SK-N-SH (cell line): ENCODE data around the gene GPLD1. TPM values are rescaled to one million over a fixed set of nuclear protein-coding genes. Genes with fewer than 3 reads are reported as not detected.
"Not testable (repeated sequence)": the region's sequence is repeated elsewhere in the genome, so short reads cannot be mapped to it uniquely, and the experiment has no call there.

Experiments
- CTCF ChIA-PET: fragments of 300-600, 350-600 bp; formaldehyde crosslinking; extraction: SDS; loops from one replicate; lab custom pipeline; 2021; lab: Yijun Ruan, JAX
- POLR2A ChIA-PET: fragments of 350-600 bp; sonication (Branson Sonifier 250); formaldehyde crosslinking; extraction: SDS; loops from one replicate; lab custom pipeline; 2020; ENCODE audit warnings: antibody characterized with exemption, inconsistent platforms; lab: Yijun Ruan, JAX
- DNase-seq: peaks from one replicate; pipeline ENCODE4 v3.0.0; 2012
- H2AFZ ChIP-seq: fragments of 200-600 bp; sonication (generic); 2 replicates; pipeline ENCODE4 v1.8.1; 2016; ENCODE audit warnings: antibody characterized with exemption, mild to moderate bottlenecking, low read depth
- H3F3A ChIP-seq: fragments of 200-600 bp; sonication (generic); replicated peaks from 2 replicates; pipeline ENCODE3; 2016; ENCODE audit warnings: antibody characterized with exemption, mild to moderate bottlenecking; ENCODE audit not compliant: insufficient read depth
- H3K27ac ChIP-seq, 2 experiments: fragments of 200-500 bp in 1 of 2; fragments of 200-600 bp in 1 of 2; sonication (Bioruptor generic) in 1 of 2; sonication (generic), shearing (Covaris generic) in 1 of 2; 2 replicates each; pipeline versions ENCODE4 v1.5.1 to v1.6.1; 2014 to 2016; ENCODE audit warnings: low read depth in 2 of 2, inconsistent platforms in 1 of 2, low read length in 1 of 2, mild to moderate bottlenecking in 1 of 2, mixed read lengths in 1 of 2
- H3K27me3 ChIP-seq: fragments of 200-600 bp; sonication (generic), shearing (Covaris generic); 2 replicates; pipeline ENCODE4 v1.6.1; 2016; ENCODE audit warnings: mixed run types; ENCODE audit not compliant: insufficient read depth
- H3K36me3 ChIP-seq, 2 experiments: fragments of 200-500 bp in 1 of 2; fragments of 200-600 bp in 1 of 2; sonication (Bioruptor generic) in 1 of 2; sonication (generic) in 1 of 2; replicated peaks in 1 of 2; 2 replicates each; pipeline versions ENCODE3 to v1.5.1; 2014 to 2016; ENCODE audit warnings: low read length in 1 of 2, mild to moderate bottlenecking in 1 of 2; ENCODE audit not compliant: insufficient read depth in 2 of 2, control insufficient read depth in 1 of 2
- H3K4me1 ChIP-seq, 2 experiments: fragments of 200-500 bp in 1 of 2; fragments of 200-600 bp in 1 of 2; sonication (Bioruptor generic) in 1 of 2; sonication (generic), shearing (Covaris generic) in 1 of 2; 2 replicates each; pipeline versions ENCODE4 v1.5.1 to v1.6.1; 2014 to 2016; ENCODE audit warnings: low read depth in 1 of 2, low read length in 1 of 2, mixed run types in 1 of 2; ENCODE audit not compliant: insufficient read depth in 2 of 2, control insufficient read depth in 1 of 2
- H3K4me2 ChIP-seq: fragments of 200-600 bp; sonication (generic), shearing (Covaris generic); 2 replicates; pipeline ENCODE4 v1.6.1; 2017; ENCODE audit warnings: mixed run types
- H3K4me3 ChIP-seq, 2 experiments: fragments of 200-500 bp in 1 of 2; fragments of 200-600 bp in 1 of 2; sonication (Bioruptor generic) in 1 of 2; sonication (generic), shearing (Covaris generic) in 1 of 2; 2 replicates each; pipeline versions ENCODE4 v1.5.1 to v1.8.1; 2014 to 2016; ENCODE audit warnings: low read depth in 2 of 2, inconsistent platforms in 1 of 2, low read length in 1 of 2, mild to moderate bottlenecking in 1 of 2, mixed read lengths in 1 of 2, moderate library complexity in 1 of 2
- H3K79me2 ChIP-seq: fragments of 200-600 bp; sonication (generic); 2 replicates; pipeline ENCODE4 v1.8.1; 2017; ENCODE audit warnings: mild to moderate bottlenecking; ENCODE audit not compliant: insufficient read depth
- H3K9ac ChIP-seq: fragments of 200-600 bp; sonication (generic); 2 replicates; pipeline ENCODE4 v1.6.1; 2017; ENCODE audit warnings: mixed run types
- H3K9me2 ChIP-seq: fragments of 200-600 bp; sonication (generic); 2 replicates; pipeline ENCODE4 v1.6.1; 2017; ENCODE audit warnings: mixed run types
- H3K9me3 ChIP-seq: fragments of 200-600 bp; sonication (generic); 2 replicates; pipeline ENCODE4 v1.6.1; 2017; ENCODE audit warnings: mixed run types, mild to moderate bottlenecking, moderate library complexity
- H4K20me1 ChIP-seq: fragments of 200-600 bp; sonication (generic); 2 replicates; pipeline ENCODE4 v1.6.1; 2017; ENCODE audit warnings: mild to moderate bottlenecking, mixed run types; ENCODE audit not compliant: insufficient read depth
- CHD2 ChIP-seq: fragments of 150-350 bp; IDR thresholded peaks from 2 replicates; pipeline ENCODE4 v1.6.1; 2018; ENCODE audit warnings: low read length; ENCODE audit not compliant: partially characterized antibody
- ELF1 ChIP-seq: IDR thresholded peaks from 2 replicates; pipeline ENCODE4 v1.4.0; 2012
- EP300 ChIP-seq, 2 experiments: IDR thresholded peaks; 2 replicates each; pipeline versions ENCODE4 v1.4.0 to v1.6.1; 2012; ENCODE audit warnings: borderline replicate concordance in 1 of 2, low read depth in 1 of 2, low read length in 1 of 2
- GABPA ChIP-seq: IDR thresholded peaks from 2 replicates; pipeline ENCODE4 v1.4.0; 2012; ENCODE audit warnings: low read depth, mild to moderate bottlenecking
- JUND ChIP-seq: IDR thresholded peaks from 2 replicates; pipeline ENCODE4 v1.4.0; 2012
- MXI1 ChIP-seq: IDR thresholded peaks from 2 replicates; pipeline ENCODE4 v1.6.1; 2012; ENCODE audit warnings: mild to moderate bottlenecking, low read depth, low read length, improper control_type of control experiment
- RAD21 ChIP-seq: IDR thresholded peaks from 2 replicates; pipeline ENCODE4 v1.6.1; 2012; ENCODE audit warnings: mild to moderate bottlenecking, low read length
- TAF1 ChIP-seq: IDR thresholded peaks from 2 replicates; pipeline ENCODE4 v1.6.1; 2012; ENCODE audit warnings: low read depth, mild to moderate bottlenecking, low read length, moderate library complexity, borderline replicate concordance
- TCF12 ChIP-seq: IDR thresholded peaks from 2 replicates; pipeline ENCODE4 v1.4.0; 2012
- TEAD4 ChIP-seq: IDR thresholded peaks from 2 replicates; pipeline ENCODE4 v1.4.0; 2012; ENCODE audit warnings: mild to moderate bottlenecking, borderline replicate concordance; ENCODE audit not compliant: insufficient read depth
- YY1 ChIP-seq: IDR thresholded peaks from 2 replicates; pipeline ENCODE4 v1.4.0; 2012; ENCODE audit warnings: low read depth, mild to moderate bottlenecking
- WGBS: methylation state at CpG from one replicate; pipeline ENCODE4 v1.1.6; 2017; ENCODE audit warnings: low lambda C conversion rate; 5-methylcytosine and 5-hydroxymethylcytosine counted together
- polyA plus RNA-seq, 3 experiments: library from polyadenylated mRNA; depleted of rRNA; stranded (reverse); fragments of >200 nt; gene quantifications; 2 replicates each; pipeline ENCODE4 v1.2.3, GENCODE V29; 2012
- TF ChIP-seq, protein P1 (sequence below): fragments of 150-350 bp; IDR thresholded peaks from 2 replicates; pipeline ENCODE4 v1.6.1; 2016; ENCODE audit warnings: mild to moderate bottlenecking, low read depth, low read length
- TF ChIP-seq, protein P2 (sequence below): fragments of 150-350 bp; IDR thresholded peaks from 2 replicates; pipeline ENCODE4 v1.6.1; 2017; ENCODE audit warnings: antibody characterized with exemption, low read length, low read depth, borderline replicate concordance
- TF ChIP-seq, protein P3 (sequence below): IDR thresholded peaks from 2 replicates; pipeline ENCODE4 v1.4.0; 2012; ENCODE audit warnings: low read depth, borderline replicate concordance

GPLD1 gene
- polyA plus RNA-seq, 1 of the 3 experiments (the other 2 are of a cell fraction), result 0.94 TPM

DNA sequence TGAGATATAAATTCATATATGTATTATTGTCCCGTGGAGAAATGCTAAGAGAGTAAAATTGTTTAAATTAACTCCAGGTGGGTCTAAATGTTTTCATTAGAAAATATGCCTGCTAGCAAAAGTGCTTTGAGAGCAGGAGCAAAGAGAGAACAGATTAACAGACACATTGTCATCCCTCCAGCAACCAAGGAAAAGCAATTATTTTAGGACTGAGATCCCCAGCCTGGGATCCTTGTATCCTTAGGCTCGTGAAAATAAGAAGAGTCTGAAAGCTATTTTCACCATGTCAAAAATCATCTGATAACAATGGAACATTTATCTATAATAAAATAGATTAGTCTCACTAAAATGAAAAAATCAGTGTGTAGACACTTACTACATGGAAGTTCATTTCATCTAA lies 98.2 kb downstream of the GPLD1 start (continued):
- TF ChIP-seq TCF12, result no peak
- TF ChIP-seq, protein P1, sequence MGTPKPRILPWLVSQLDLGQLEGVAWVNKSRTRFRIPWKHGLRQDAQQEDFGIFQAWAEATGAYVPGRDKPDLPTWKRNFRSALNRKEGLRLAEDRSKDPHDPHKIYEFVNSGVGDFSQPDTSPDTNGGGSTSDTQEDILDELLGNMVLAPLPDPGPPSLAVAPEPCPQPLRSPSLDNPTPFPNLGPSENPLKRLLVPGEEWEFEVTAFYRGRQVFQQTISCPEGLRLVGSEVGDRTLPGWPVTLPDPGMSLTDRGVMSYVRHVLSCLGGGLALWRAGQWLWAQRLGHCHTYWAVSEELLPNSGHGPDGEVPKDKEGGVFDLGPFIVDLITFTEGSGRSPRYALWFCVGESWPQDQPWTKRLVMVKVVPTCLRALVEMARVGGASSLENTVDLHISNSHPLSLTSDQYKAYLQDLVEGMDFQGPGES, result no peak
- TF ChIP-seq GABPA, result no peak
- no peak for TF ChIP-seq YY1
- TF ChIP-seq, protein P2, sequence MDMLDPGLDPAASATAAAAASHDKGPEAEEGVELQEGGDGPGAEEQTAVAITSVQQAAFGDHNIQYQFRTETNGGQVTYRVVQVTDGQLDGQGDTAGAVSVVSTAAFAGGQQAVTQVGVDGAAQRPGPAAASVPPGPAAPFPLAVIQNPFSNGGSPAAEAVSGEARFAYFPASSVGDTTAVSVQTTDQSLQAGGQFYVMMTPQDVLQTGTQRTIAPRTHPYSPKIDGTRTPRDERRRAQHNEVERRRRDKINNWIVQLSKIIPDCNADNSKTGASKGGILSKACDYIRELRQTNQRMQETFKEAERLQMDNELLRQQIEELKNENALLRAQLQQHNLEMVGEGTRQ, result no peak
- no peak; the same call in 1 of the 2 replicates for TF ChIP-seq MXI1

DNA sequence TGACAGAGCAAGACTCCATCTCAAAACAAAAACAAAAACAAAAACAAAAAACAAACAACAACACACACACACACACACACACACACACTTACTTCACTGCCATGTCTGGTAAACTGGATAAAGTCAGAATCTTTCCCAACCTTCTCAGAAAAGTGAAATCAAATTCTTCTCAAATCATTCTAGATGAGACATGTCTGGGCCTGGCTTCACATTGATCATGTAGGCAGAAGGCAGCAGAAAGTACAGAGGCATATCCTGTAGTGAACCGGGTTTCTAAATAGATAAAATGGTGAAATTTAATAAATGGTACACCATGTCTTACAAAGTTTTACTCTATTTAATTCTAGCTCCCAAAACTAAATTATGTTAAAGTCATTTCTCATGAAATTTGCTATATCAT lies 101.6 kb downstream of the GPLD1 start:
- TF ChIP-seq CHD2 (no peak), JUND (no peak), EP300 (IDR thresholded peaks at IDR 0.05; ENCODE audit: borderline replicate concordance in 1 of 2, low read depth in 1 of 2, low read length in 1 of 2) (no peak), TCF12 (no peak), ELF1 (no peak)
- TF ChIP-seq, protein P3, sequence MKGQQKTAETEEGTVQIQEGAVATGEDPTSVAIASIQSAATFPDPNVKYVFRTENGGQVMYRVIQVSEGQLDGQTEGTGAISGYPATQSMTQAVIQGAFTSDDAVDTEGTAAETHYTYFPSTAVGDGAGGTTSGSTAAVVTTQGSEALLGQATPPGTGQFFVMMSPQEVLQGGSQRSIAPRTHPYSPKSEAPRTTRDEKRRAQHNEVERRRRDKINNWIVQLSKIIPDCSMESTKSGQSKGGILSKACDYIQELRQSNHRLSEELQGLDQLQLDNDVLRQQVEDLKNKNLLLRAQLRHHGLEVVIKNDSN, result no peak
- Histone ChIP-seq H3F3A (no peaks in the 10 kb centered on the region), H3K27ac (no peak overlapping the region), H3K36me3 (no peaks in the 10 kb centered on the region), H3K4me1 (no peaks in the 10 kb centered on the region), H3K9me3 (no peaks in the 10 kb centered on the region), H3K79me2 (no peaks in the 10 kb centered on the region), H3K27me3 (no peaks in the 10 kb centered on the region), H3K4me3 (no peak overlapping the region), H3K4me2 (no peak overlapping the region), H4K20me1 (no peaks in the 10 kb centered on the region), H2AFZ (no peak overlapping the region), H3K9ac (no peak overlapping the region), H3K9me2 (no peaks in the 10 kb centered on the region)
- WGBS, result 41% methylated on average over 1 of the region's 1 CpG
- ChIA-PET CTCF (interaction anchor here (0.7 to 4.8 kb wide), 7 partner anchors 11 to 1986 kb away, joined by 3 to 64 read pairs (median 10); partner anchors contain the start of gene MRS2), POLR2A (no interaction called here)
- DNase-seq, result no peak

DNA sequence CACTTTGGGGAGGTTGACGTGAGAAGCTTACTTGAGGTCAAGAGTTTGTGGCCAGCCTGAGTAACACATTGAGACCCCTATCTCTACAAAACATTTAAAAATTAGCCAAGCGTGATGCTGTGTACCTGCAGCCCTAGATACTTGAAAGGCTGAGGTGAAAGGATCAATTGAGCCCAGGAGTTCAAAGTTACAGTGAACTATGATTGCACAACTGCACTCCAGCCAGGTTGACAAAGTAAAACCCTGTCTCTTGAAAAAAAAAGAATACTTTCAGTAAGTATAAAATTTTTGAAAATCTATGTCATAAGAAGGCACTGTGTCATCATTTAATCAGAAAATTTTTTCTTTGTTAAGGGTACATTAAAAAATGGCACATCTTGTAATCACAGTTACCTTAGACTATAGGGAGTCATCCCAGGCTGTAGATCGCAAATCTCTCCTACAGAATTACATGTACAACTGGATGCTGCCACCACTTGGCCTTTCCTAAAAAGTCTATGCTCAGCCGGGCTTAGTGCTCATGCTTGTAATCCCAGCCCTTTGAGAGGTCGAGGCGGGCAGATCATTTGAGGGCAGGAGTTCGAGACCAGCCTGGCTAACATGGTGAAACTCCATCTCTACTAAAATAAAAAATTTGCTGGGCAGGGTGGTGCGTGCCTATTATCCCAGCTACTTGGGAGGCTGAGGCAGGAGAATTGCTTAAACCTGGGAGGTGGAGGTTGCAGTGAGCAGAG lies 103.7 kb downstream of the GPLD1 start:
- Histone ChIP-seq H3K4me1 (no peaks in the 10 kb centered on the region; a peak in 1 of 4 replicates), H3K27ac (no peak overlapping the region), H3K36me3 (no peaks in the 10 kb centered on the region), H3K79me2 (no peaks in the 10 kb centered on the region), H3F3A (no peaks in the 10 kb centered on the region), H3K9me3 (no peaks in the 10 kb centered on the region), H2AFZ (no peak overlapping the region), H3K9me2 (no peaks in the 10 kb centered on the region), H3K9ac (no peak overlapping the region), H3K4me2 (no peak overlapping the region), H3K27me3 (no peaks in the 10 kb centered on the region), H4K20me1 (no peaks in the 10 kb centered on the region), H3K4me3 (no peak overlapping the region)
- ChIA-PET CTCF (interaction anchor here (0.6 to 4.8 kb wide), 3 partner anchors 26 to 103 kb away, joined by 3 to 64 read pairs (median 3); no protein-coding TSS in a partner anchor), POLR2A (no interaction called here)
- 73% methylated on average over 8 of the region's 8 CpGs for WGBS
- no peak for DNase-seq
- TF ChIP-seq, protein P1, result no peak
- no peak for TF ChIP-seq RAD21
- no peak for TF ChIP-seq TAF1
- TF ChIP-seq TEAD4, result no peak
- TF ChIP-seq EP300 (IDR thresholded peaks at IDR 0.05; ENCODE audit: borderline replicate concordance in 1 of 2, low read depth in 1 of 2, low read length in 1 of 2), result no peak

DNA sequence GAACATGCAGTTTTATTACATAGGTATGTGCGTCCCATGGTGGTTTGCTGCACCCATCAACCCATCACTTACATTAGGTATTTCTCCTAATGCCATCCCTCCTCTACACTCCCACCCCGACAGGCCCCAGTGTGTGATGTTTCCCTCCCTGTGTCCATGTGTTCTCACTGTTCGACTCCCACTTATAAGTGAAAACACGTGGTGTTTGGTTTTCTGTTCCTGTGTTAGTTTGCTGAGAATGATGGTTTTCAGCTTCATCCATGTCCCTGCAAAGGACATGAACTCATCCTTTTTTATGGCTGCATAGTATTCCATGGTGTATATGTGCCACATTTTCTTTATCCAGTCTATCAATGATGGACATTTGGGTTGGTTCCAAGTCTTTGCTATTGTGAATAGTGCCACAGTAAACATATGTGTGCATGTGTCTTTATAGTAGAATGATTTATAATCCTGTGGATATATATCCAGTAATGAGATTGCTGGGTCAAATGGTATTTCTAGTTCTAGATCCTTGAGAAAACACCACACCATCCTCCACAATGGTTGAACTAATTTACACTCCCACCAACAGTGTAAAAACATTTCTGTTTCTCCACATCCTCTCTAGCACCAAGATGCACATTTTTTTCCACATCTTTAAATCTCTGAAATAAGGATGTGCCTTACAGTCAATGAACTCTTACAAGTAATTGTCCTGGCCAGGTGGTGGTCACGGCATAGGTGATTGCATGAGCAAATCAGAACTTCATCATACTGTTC lies 104.8 kb downstream of the GPLD1 start:
- H3K4me1 ChIP-seq, H3K9me2 ChIP-seq, H3K9me3 ChIP-seq, H3K4me2 ChIP-seq, H3K36me3 ChIP-seq, H4K20me1 ChIP-seq, H3K27ac ChIP-seq, POLR2A ChIA-PET, DNase-seq, H3F3A ChIP-seq, H2AFZ ChIP-seq, H3K9ac ChIP-seq, H3K4me3 ChIP-seq, H3K79me2 ChIP-seq, H3K27me3 ChIP-seq: not testable (repeated sequence)
- WGBS, result 46% methylated on average over 5 of the region's 5 CpGs
- CTCF ChIA-PET, result interaction anchor here (0.6 kb wide), 1 partner anchor 101 kb away, joined by 3 read pairs; no protein-coding TSS in a partner anchor
